Measurements from ENCODE around the gene CYB561A3. TPM values are rescaled to one million over a fixed set of nuclear protein-coding genes. Genes with fewer than 3 reads are reported as not detected.
A peak's percentile ranks its signal among the peaks of the same experiment; 100 is the strongest.

Gene CYB561A3
- total RNA-seq, 1 experiment from 2014 or later, result 59.9 TPM

- DNase-seq (ENCODE audit: low read depth), result peak; percentile 14
- in situ Hi-C loops (cut with HindIII; ENCODE audit: low pct_unique_long_range_greater_than_20kb, low sequenced_read_pairs), result no loop called here
These were observed 27.0 kb downstream of the CYB561A3 start for GRCh38 chr11:61334434-61335354.

- in situ Hi-C loops (cut with HindIII; ENCODE audit: low pct_unique_long_range_greater_than_20kb, low sequenced_read_pairs), result no loop called here
- no peak for DNase-seq (ENCODE audit: low read depth)
These were observed 27.9 kb downstream of the CYB561A3 start for GRCh38 chr11:61333550-61334433.

- peak; percentile 84 for DNase-seq (ENCODE audit: low read depth)
- in situ Hi-C loops (cut with HindIII; ENCODE audit: low pct_unique_long_range_greater_than_20kb, low sequenced_read_pairs), result no loop called here
These were observed 28.7 kb downstream of the CYB561A3 start, which contains the start of the genes DDB1 and TKFC for GRCh38 chr11:61332797-61333549. DDB1 (minus strand) TSS chr11:61333105; CDS start chr11:61332968, 137 bp downstream. TKFC (plus strand) TSS chr11:61333228; CDS start chr11:61334729, 1,501 bp downstream.

- in situ Hi-C loops (cut with HindIII; ENCODE audit: low pct_unique_long_range_greater_than_20kb, low sequenced_read_pairs), result no loop called here
- no peak for DNase-seq (ENCODE audit: low read depth)
These were observed 29.3 kb downstream of the CYB561A3 start for GRCh38 chr11:61332281-61332796.

GRCh38 chr11:61331651-61332050, 30.0 kb downstream of the CYB561A3 start:
- in situ Hi-C loops (cut with HindIII; ENCODE audit: low pct_unique_long_range_greater_than_20kb, low sequenced_read_pairs), result no loop called here
- DNase-seq (ENCODE audit: low read depth), result no peak

GRCh38 chr11:61329871-61330270, 31.8 kb downstream of the CYB561A3 start:
- no peak for DNase-seq (ENCODE audit: low read depth)

GRCh38 chr11:61328351-61328750, 33.3 kb downstream of the CYB561A3 start:
- in situ Hi-C loops (cut with HindIII; ENCODE audit: low pct_unique_long_range_greater_than_20kb, low sequenced_read_pairs), result no loop called here
- DNase-seq (ENCODE audit: low read depth), result no peak

More at GRCh38 chr11:61329871-61330270, 31.8 kb downstream of the CYB561A3 start:
- in situ Hi-C loops (cut with HindIII; ENCODE audit: low pct_unique_long_range_greater_than_20kb, low sequenced_read_pairs), result no loop called here

- in situ Hi-C loops (cut with HindIII; ENCODE audit: low pct_unique_long_range_greater_than_20kb, low sequenced_read_pairs), result no loop called here
- no peak for DNase-seq (ENCODE audit: low read depth)
These were observed 34.0 kb downstream of the CYB561A3 start for GRCh38 chr11:61327669-61328071.

- in situ Hi-C loops (cut with HindIII; ENCODE audit: low pct_unique_long_range_greater_than_20kb, low sequenced_read_pairs), result no loop called here
These were observed 35.9 kb downstream of the CYB561A3 start for GRCh38 chr11:61325649-61326414.

GRCh38 chr11:61315260-61315659, 46.4 kb downstream of the CYB561A3 start:
- peak; percentile 19 for DNase-seq (ENCODE audit: low read depth)
- in situ Hi-C loops (cut with HindIII; ENCODE audit: low pct_unique_long_range_greater_than_20kb, low sequenced_read_pairs), result no loop called here

More at GRCh38 chr11:61325649-61326414, 35.9 kb downstream of the CYB561A3 start:
- DNase-seq (ENCODE audit: low read depth), result no peak

- DNase-seq (ENCODE audit: low read depth), result no peak
- in situ Hi-C loops (cut with HindIII; ENCODE audit: low pct_unique_long_range_greater_than_20kb, low sequenced_read_pairs), result no loop called here
These were observed 50.9 kb downstream of the CYB561A3 start for GRCh38 chr11:61310749-61311148.

- in situ Hi-C loops (cut with HindIII; ENCODE audit: low pct_unique_long_range_greater_than_20kb, low sequenced_read_pairs), result no loop called here
- DNase-seq (ENCODE audit: low read depth), result no peak
These were observed 51.9 kb downstream of the CYB561A3 start for GRCh38 chr11:61309739-61310138.

GRCh38 chr11:61309141-61309540, 52.5 kb downstream of the CYB561A3 start:
- DNase-seq (ENCODE audit: low read depth), result no peak
- in situ Hi-C loops (cut with HindIII; ENCODE audit: low pct_unique_long_range_greater_than_20kb, low sequenced_read_pairs), result no loop called here

- no peak for DNase-seq (ENCODE audit: low read depth)
- in situ Hi-C loops (cut with HindIII; ENCODE audit: low pct_unique_long_range_greater_than_20kb, low sequenced_read_pairs), result no loop called here
These were observed 54.3 kb downstream of the CYB561A3 start for GRCh38 chr11:61307354-61307753.

GRCh38 chr11:61306221-61306620, 55.5 kb downstream of the CYB561A3 start:
- no peak for DNase-seq (ENCODE audit: low read depth)
- in situ Hi-C loops (cut with HindIII; ENCODE audit: low pct_unique_long_range_greater_than_20kb, low sequenced_read_pairs), result no loop called here

GRCh38 chr11:61305417-61305816, 56.3 kb downstream of the CYB561A3 start:
- DNase-seq (ENCODE audit: low read depth), result no peak
- in situ Hi-C loops (cut with HindIII; ENCODE audit: low pct_unique_long_range_greater_than_20kb, low sequenced_read_pairs), result no loop called here

GRCh38 chr11:61303725-61304124, 58.0 kb downstream of the CYB561A3 start:
- in situ Hi-C loops (cut with HindIII; ENCODE audit: low pct_unique_long_range_greater_than_20kb, low sequenced_read_pairs), result no loop called here

More at GRCh38 chr11:61303725-61304124, 58.0 kb downstream of the CYB561A3 start:
- DNase-seq (ENCODE audit: low read depth), result no peak

All from Caki2 (cell line).